ENCODE data around the gene CRTC3. TPM values are rescaled to one million over a fixed set of nuclear protein-coding genes. Genes with fewer than 3 reads are reported as not detected.

CRTC3 gene
- total RNA-seq, 1 donor from 2014 or later = 33.3 TPM

- Mint-ChIP-seq H3K4me3 (no peak overlapping the region), H3K9me3 (no peaks in the 10 kb centered on the region), H3K36me3 (ENCODE audit: low read depth) (peaks cover 11% of the 10 kb centered on the region), H3K27me3 (ENCODE audit: low read depth) (no peaks in the 10 kb centered on the region), H3K4me1 (peaks cover 11% of the 10 kb centered on the region), H3K27ac (ENCODE audit: unreplicated experiment) (no peak overlapping the region)
- no peak for DNase-seq (ENCODE audit: low read depth, low spot score)
- TF ChIP-seq CTCF (conservative IDR thresholded peaks at IDR 0.05) = no peak
Observed at GRCh38 chr15:90487186-90487585, 42.5 kb upstream of the CRTC3 start.

- H3K36me3 Mint-ChIP-seq (ENCODE audit: low read depth) = peaks cover 16% of the 10 kb centered on the region
- H3K4me1 Mint-ChIP-seq = no peaks in the 10 kb centered on the region
- H3K4me3 Mint-ChIP-seq = no peak overlapping the region
- no peak overlapping the region for H3K27ac Mint-ChIP-seq (ENCODE audit: unreplicated experiment)
- TF ChIP-seq CTCF (conservative IDR thresholded peaks at IDR 0.05) = no peak
- no peaks in the 10 kb centered on the region for H3K9me3 Mint-ChIP-seq
- no peak for DNase-seq (ENCODE audit: low read depth, low spot score)
- H3K27me3 Mint-ChIP-seq (ENCODE audit: low read depth) = no peaks in the 10 kb centered on the region
Observed at GRCh38 chr15:90489514-90489913, 40.2 kb upstream of the CRTC3 start.

- Mint-ChIP-seq H3K27me3 (ENCODE audit: low read depth) (no peaks in the 10 kb centered on the region), H3K4me3 (no peak overlapping the region), H3K27ac (ENCODE audit: unreplicated experiment) (no peak overlapping the region), H3K36me3 (ENCODE audit: low read depth) (peaks cover 16% of the 10 kb centered on the region), H3K4me1 (no peaks in the 10 kb centered on the region), H3K9me3 (no peaks in the 10 kb centered on the region)
- TF ChIP-seq CTCF (conservative IDR thresholded peaks at IDR 0.05) = no peak
- DNase-seq (ENCODE audit: low read depth, low spot score) = no peak
Observed at GRCh38 chr15:90489944-90490343, 39.8 kb upstream of the CRTC3 start.

GRCh38 chr15:90493647-90494046, 36.1 kb upstream of the CRTC3 start:
- Mint-ChIP-seq H3K4me3 (no peak overlapping the region), H3K9me3 (no peaks in the 10 kb centered on the region), H3K27ac (ENCODE audit: unreplicated experiment) (no peak overlapping the region), H3K36me3 (ENCODE audit: low read depth) (peaks cover 14% of the 10 kb centered on the region), H3K27me3 (ENCODE audit: low read depth) (no peaks in the 10 kb centered on the region), H3K4me1 (no peaks in the 10 kb centered on the region)
- TF ChIP-seq CTCF (conservative IDR thresholded peaks at IDR 0.05) = no peak
- DNase-seq (ENCODE audit: low read depth, low spot score) = no peak

- DNase-seq (ENCODE audit: low read depth, low spot score) = no peak
- Mint-ChIP-seq H3K27ac (ENCODE audit: unreplicated experiment) (no peak overlapping the region), H3K9me3 (no peaks in the 10 kb centered on the region), H3K36me3 (ENCODE audit: low read depth) (peaks cover 11% of the 10 kb centered on the region), H3K4me1 (no peaks in the 10 kb centered on the region), H3K27me3 (ENCODE audit: low read depth) (no peaks in the 10 kb centered on the region), H3K4me3 (no peak overlapping the region)
- TF ChIP-seq CTCF (conservative IDR thresholded peaks at IDR 0.05) = no peak
Observed at GRCh38 chr15:90495067-90495466, 34.7 kb upstream of the CRTC3 start.

GRCh38 chr15:90496791-90497190, 32.9 kb upstream of the CRTC3 start:
- TF ChIP-seq CTCF (conservative IDR thresholded peaks at IDR 0.05) = no peak
- Mint-ChIP-seq H3K4me3 (no peak overlapping the region), H3K9me3 (no peaks in the 10 kb centered on the region), H3K36me3 (ENCODE audit: low read depth) (peaks cover 6% of the 10 kb centered on the region), H3K4me1 (no peaks in the 10 kb centered on the region), H3K27me3 (ENCODE audit: low read depth) (no peaks in the 10 kb centered on the region), H3K27ac (ENCODE audit: unreplicated experiment) (no peak overlapping the region)
- no peak for DNase-seq (ENCODE audit: low read depth, low spot score)

Measured in neural crest cell (in vitro differentiated cells).